Aorta (tissue), 5 donors: ENCODE data around the gene COPG2. TPM values are rescaled to one million over a fixed set of nuclear protein-coding genes. Genes with fewer than 3 reads are reported as not detected.
"Not testable (repeated sequence)": the region's sequence is repeated elsewhere in the genome, so short reads cannot be mapped to it uniquely, and the experiment has no call there.

Experiments used
- ATAC-seq: fragments of 200-7000 bp; cut with Tn5 transposase; one replicate; pipeline ENCODE4 v1.9.1; 2022; ENCODE audit warnings: moderate library complexity; ENCODE audit not compliant: low FRiP score
- DNase-seq, 2 donors: peaks; one replicate each; pipeline ENCODE4 v3.0.0-alpha.2; 2020
- H3K27ac ChIP-seq, 2 donors: one replicate each; pipeline ENCODE4 v1.5.1; 2013; ENCODE audit warnings: low read length in 2 of 2, mild to moderate bottlenecking in 2 of 2, moderate library complexity in 2 of 2, control low read depth in 1 of 2, inconsistent platforms in 1 of 2, low read depth in 1 of 2
- H3K27me3 ChIP-seq, 2 donors: one replicate each; pipeline ENCODE4 v1.6.1; 2013; ENCODE audit warnings: control low read depth in 1 of 2, low read length in 1 of 2, mild to moderate bottlenecking in 1 of 2, moderate library complexity in 1 of 2; ENCODE audit not compliant: insufficient read depth in 2 of 2, control insufficient read depth in 1 of 2
- H3K36me3 ChIP-seq, 2 donors: one replicate each; pipeline ENCODE4 v1.6.1; 2013; ENCODE audit warnings: control low read depth in 1 of 2, low read length in 1 of 2, mild to moderate bottlenecking in 1 of 2; ENCODE audit not compliant: insufficient read depth in 2 of 2, control insufficient read depth in 1 of 2
- H3K4me1 ChIP-seq, 2 donors: one replicate each; pipeline ENCODE4 v1.6.1; 2013; ENCODE audit warnings: low read length in 2 of 2, control low read depth in 1 of 2, mild to moderate bottlenecking in 1 of 2, moderate library complexity in 1 of 2; ENCODE audit not compliant: insufficient read depth in 2 of 2, control insufficient read depth in 1 of 2
- H3K4me3 ChIP-seq, 2 donors: one replicate each; pipeline ENCODE4 v1.5.1; 2013; ENCODE audit warnings: low read length in 2 of 2, control low read depth in 1 of 2, mild to moderate bottlenecking in 1 of 2
- H3K9me3 ChIP-seq: one replicate; pipeline ENCODE4 v1.6.1; 2013; ENCODE audit warnings: mild to moderate bottlenecking, low read length; ENCODE audit not compliant: control insufficient read depth
- WGBS, 2 donors: extraction: QIAGEN DNeasy Blood & Tissue Kit; methylation state at CpG; one replicate each; pipeline ENCODE4 v1.1.7; 2013; 5-methylcytosine and 5-hydroxymethylcytosine counted together
- intact Hi-C, 2 donors: fragments of 100-400 bp; cut with DNase I; formaldehyde crosslinking; loops; one replicate each; pipeline versions ENCODE4 v1.14.2 to v1.15.0; 2022
- polyA plus RNA-seq, 2 donors: library from polyadenylated mRNA; stranded (reverse); fragments of 200-250 nt; gene quantifications; one replicate each; pipeline ENCODE4 v1.2.3, GENCODE V29; 2013
- total RNA-seq, 2 donors: library from RNA; stranded (reverse); fragmentation: NEBNext Ultra II Directional; extraction: Animal tissue kit (Norgen Biotek cat#: 25700); gene quantifications; one replicate each; pipeline ENCODE4 v1.2.1, GENCODE V29; 2021
- donor health status: healthy with polysubstance abuse.
- donor health status: Bipolar disorder and iron deficiency.
- donor health status: DM: no; HTN: no; CAD: no.
- donor health status: DM: no; HTN: no; CAD: no.
- donor health status: DM: yes; HTN: yes; CAD: no.

Gene COPG2
- total and polyA plus RNA-seq, 4 donors, result 5.6 to 13.2 (median 9.3) TPM

GRCh38 chr7:130697820-130698219 is 29.3 kb upstream of the COPG2 start:
- WGBS, 2 donors, result 83 to 84% methylated on average over 2 of the region's 2 CpGs
- no peaks in the 10 kb centered on the region for H3K4me1 ChIP-seq
- intact Hi-C loops, result no loop called here
- H3K4me3 ChIP-seq, result no peak overlapping the region
- no peaks in the 10 kb centered on the region for H3K36me3 ChIP-seq
- no peaks in the 10 kb centered on the region for H3K27me3 ChIP-seq
- ATAC-seq (no peak), DNase-seq (no peak)
- no peak overlapping the region for H3K27ac ChIP-seq
- H3K9me3 ChIP-seq, result no peaks in the 10 kb centered on the region

- Histone ChIP-seq H3K4me1 (no peaks in the 10 kb centered on the region), H3K27me3 (peaks cover 0 to 2% of the 10 kb centered on the region in 2 donors), H3K9me3 (no peaks in the 10 kb centered on the region), H3K27ac (no peak overlapping the region), H3K4me3 (no peak overlapping the region), H3K36me3 (no peaks in the 10 kb centered on the region)
- intact Hi-C loops, result no loop called here
- no peak for DNase-seq
- 52 to 66% methylated on average over 2 of the region's 2 CpGs for WGBS, 2 donors
- ATAC-seq, result no peak
These were observed 27.3 kb upstream of the COPG2 start for GRCh38 chr7:130695840-130696239.

- H3K27ac ChIP-seq, DNase-seq, H3K36me3 ChIP-seq, intact Hi-C loops, H3K9me3 ChIP-seq, H3K4me1 ChIP-seq, H3K4me3 ChIP-seq, ATAC-seq, H3K27me3 ChIP-seq: not testable (repeated sequence)
- 91 to 94% methylated on average over 1 of the region's 1 CpG for WGBS, 2 donors
These were observed 23.8 kb upstream of the COPG2 start for GRCh38 chr7:130692396-130692795.

GRCh38 chr7:130689683-130690082 is 21.1 kb upstream of the COPG2 start:
- H3K36me3 ChIP-seq, result no peaks in the 10 kb centered on the region
- H3K4me3 ChIP-seq, result no peak overlapping the region
- WGBS, 2 donors, result 84 to 89% methylated on average over 1 of the region's 1 CpG
- H3K4me1 ChIP-seq, result no peaks in the 10 kb centered on the region
- DNase-seq, result no peak
- no peak overlapping the region for H3K27ac ChIP-seq
- no peak for ATAC-seq
- intact Hi-C loops, result no loop called here
- H3K9me3 ChIP-seq, result no peaks in the 10 kb centered on the region
- peaks cover 0 to 2% of the 10 kb centered on the region in 2 donors for H3K27me3 ChIP-seq

- H3K36me3 ChIP-seq, result no peaks in the 10 kb centered on the region
- H3K4me3 ChIP-seq, result no peak overlapping the region
- no peaks in the 10 kb centered on the region for H3K4me1 ChIP-seq
- no peaks in the 10 kb centered on the region for H3K27me3 ChIP-seq
- WGBS, 2 donors, result 92 to 96% methylated on average over 2 of the region's 2 CpGs
- no peak overlapping the region for H3K27ac ChIP-seq
- DNase-seq (no peak), ATAC-seq (no peak)
- intact Hi-C loops, result no loop called here
- H3K9me3 ChIP-seq, result no peaks in the 10 kb centered on the region
These were observed 14.5 kb upstream of the COPG2 start for GRCh38 chr7:130683026-130683425.

GRCh38 chr7:130674456-130674855 is 5.9 kb upstream of the COPG2 start:
- Histone ChIP-seq H3K36me3 (no peaks in the 10 kb centered on the region), H3K27me3 (no peaks in the 10 kb centered on the region), H3K9me3 (no peaks in the 10 kb centered on the region), H3K4me3 (no peak overlapping the region), H3K27ac (no peak overlapping the region), H3K4me1 (peaks cover 0 to 2% of the 10 kb centered on the region in 2 donors)
- DNase-seq (no peak), ATAC-seq (no peak)
- intact Hi-C loops, result no loop called here
- 73 to 79% methylated on average over 2 of the region's 2 CpGs for WGBS, 2 donors

GRCh38 chr7:130673066-130673465 is 4.5 kb upstream of the COPG2 start:
- Histone ChIP-seq H3K4me3 (no peak overlapping the region), H3K4me1 (peaks cover 0 to 2% of the 10 kb centered on the region in 2 donors), H3K9me3 (no peaks in the 10 kb centered on the region), H3K36me3 (no peaks in the 10 kb centered on the region), H3K27me3 (no peaks in the 10 kb centered on the region), H3K27ac (no peak overlapping the region)
- ATAC-seq (no peak), DNase-seq (no peak)
- intact Hi-C loops, result no loop called here

GRCh38 chr7:130672146-130672545 is 3.6 kb upstream of the COPG2 start:
- Histone ChIP-seq H3K4me1 (peaks cover 0 to 2% of the 10 kb centered on the region in 2 donors), H3K9me3 (no peaks in the 10 kb centered on the region), H3K27ac (no peak overlapping the region), H3K4me3 (no peak overlapping the region), H3K36me3 (no peaks in the 10 kb centered on the region), H3K27me3 (no peaks in the 10 kb centered on the region)
- ATAC-seq (no peak), DNase-seq (no peak)
- WGBS, 2 donors, result 89 to 92% methylated on average over 4 of the region's 4 CpGs
- intact Hi-C loops, result no loop called here

- DNase-seq, result no peak
- no peaks in the 10 kb centered on the region for H3K9me3 ChIP-seq
- peaks cover 0 to 2% of the 10 kb centered on the region in 2 donors for H3K4me1 ChIP-seq
- no peaks in the 10 kb centered on the region for H3K36me3 ChIP-seq
- H3K27me3 ChIP-seq, result no peaks in the 10 kb centered on the region
- ATAC-seq, result no peak
- 8 to 10% methylated on average over 12 of the region's 12 CpGs for WGBS, 2 donors
- peak overlapping the region in 1 of 2 donors; percentile 15 for H3K27ac ChIP-seq
- intact Hi-C loops, result loop anchor here in 1 of 2 donors (10.0 kb wide), 2 partner anchors 394 to 464 kb away; partner anchors contain the start of genes SSMEM1 and TMEM209
- H3K4me3 ChIP-seq, result peak overlapping the region; percentile 62 to 81
These were observed 645 bp upstream of the COPG2 start for GRCh38 chr7:130669085-130669700.
